NAMALWA (cell line): Measurements from ENCODE around the gene CDH4.

Experiments
- DNase-seq: peaks from one replicate; pipeline ENCODE4 v3.0.0-alpha.2; 2015; ENCODE audit warnings: low spot score

CDH4 gene

DNA sequence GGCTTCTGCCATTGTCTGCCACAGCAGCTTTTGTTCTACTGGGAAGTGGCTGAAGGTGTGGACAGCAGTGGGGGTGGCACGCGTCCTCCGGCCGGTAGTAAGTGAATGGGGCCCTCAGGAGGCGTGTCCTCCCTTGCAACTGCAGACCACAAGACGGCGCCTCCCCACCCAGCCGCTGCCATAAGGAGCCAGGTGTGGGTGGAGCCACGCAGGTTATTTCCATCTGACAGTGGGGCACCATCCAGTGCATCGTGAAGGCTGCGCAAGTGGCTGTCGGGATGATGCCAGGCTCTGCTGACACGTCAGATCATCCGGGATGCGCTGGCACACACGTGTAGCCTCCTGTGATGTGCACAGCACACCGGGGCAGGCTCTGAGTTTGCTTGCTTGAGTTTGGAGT, 379.7 kb downstream of the CDH4 start:
- DNase-seq, result no peak

DNA sequence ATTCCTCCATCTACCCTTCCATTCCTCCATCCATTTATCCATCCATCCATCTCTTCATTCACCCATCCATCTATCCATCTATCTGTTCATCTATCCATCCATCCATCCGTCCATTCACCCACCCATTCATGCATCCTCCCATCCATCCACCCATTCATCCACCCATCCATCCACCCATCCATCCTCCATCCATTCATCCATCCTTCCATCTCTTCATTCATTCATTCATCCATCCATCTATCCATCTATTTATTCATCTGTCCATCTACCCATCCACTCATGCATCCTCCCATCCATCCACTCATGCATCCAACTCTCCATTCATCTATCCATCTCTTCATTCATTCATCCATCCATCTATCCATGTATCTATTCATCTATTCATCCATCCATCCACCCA, 380.9 kb downstream of the CDH4 start:
- DNase-seq, result no peak

DNA sequence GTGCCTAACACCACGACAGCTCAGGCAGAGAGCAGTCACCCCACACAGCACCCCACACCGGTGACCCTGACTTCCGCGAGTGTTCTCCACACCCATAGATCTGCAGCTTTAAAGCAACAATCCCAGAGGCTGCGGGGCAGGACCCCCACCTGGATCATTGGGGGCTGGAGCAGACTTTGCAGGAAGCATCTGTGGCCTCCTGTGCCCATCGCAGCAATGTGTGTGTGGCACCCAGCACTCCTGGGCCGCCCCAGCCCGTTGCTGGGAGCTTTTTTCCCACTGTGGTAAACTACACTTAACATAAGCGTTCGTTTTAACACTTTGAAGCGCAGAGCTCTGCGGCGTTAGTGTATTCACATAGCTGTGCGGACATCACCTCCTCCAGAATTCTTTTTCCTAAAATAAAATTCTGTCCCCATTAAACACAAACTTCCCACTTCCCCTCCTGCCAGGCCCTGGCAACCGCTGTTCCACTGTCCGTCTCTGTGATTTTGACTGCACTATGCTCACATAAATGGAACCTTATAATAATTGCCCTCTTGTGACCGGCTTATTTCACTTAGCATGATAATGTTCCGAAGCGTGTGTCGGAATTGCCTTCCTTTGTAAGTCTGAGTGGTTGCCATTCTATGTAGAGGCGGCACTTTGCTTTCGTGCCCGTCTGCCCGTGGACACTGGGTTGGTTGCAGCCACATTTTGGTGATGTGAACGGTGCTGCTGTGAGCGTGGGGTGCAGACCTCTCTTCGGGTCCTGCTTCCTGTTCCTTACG, 382.5 kb downstream of the CDH4 start:
- DNase-seq, result no peak

DNA sequence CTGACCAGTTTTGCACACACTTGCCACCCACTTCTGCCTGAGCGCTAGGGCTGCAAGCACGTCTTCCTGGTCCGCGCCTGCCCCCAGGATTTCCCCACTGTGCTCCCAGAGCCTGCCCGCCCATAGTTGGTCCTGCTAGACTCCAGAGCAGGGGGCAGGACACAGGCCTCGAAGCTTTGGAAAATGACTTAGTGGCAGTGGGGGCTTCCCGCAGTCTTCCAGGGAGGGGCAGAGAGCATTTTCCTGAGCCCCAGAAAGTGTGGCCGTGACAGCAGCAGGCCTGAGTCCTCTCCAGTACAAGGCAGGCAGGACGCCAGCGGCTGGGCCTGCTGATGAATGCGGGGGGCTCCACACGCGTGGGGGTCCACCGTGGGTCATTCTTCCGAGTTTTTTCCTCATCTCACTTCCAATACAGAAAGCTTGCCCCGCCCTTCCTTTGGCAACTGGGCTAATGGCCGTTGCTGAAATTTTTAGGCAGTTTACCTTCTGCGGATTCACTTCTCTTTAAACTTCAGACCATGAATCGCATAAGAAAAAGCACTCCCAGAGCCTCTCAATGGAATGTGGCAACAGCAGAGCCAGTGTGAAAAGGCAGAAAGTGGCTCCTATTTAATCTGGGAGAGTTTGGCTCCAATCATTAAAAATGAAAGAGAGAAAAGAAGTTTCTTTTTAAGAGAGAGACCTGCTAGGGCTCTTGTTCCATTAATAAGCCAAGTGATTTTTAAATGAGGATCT, 383.8 kb downstream of the CDH4 start:
- DNase-seq, result no peak

DNA sequence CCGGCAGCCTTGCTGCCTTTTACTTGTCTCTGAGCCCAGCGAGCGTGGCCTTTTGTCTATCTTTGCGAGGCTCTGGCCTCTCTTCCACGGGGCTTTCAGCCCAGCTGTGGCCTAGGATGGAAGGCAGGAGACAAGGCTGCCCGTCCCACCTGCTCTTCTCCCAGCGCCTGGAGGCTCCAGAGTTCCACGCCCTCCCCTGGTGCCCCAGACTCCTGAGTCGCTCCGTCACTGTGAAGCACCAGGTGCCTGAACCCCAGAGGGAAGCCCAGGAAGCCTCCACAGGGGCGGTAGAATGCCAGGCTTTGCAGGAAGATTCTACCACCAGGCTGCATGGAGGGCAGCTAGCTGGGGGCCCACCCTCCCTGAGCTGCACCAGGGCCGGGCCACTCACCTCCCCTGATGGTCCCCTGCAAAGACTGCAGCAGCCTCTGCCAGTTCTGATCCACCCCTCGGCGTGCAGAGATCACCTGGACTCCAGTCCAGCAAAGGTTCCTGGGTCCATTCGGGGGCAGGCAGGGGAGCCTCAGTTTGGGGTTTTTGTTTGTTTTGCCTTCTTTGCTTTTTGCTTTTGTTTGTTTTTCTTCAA, 384.6 kb downstream of the CDH4 start:
- DNase-seq, result no peak

DNA sequence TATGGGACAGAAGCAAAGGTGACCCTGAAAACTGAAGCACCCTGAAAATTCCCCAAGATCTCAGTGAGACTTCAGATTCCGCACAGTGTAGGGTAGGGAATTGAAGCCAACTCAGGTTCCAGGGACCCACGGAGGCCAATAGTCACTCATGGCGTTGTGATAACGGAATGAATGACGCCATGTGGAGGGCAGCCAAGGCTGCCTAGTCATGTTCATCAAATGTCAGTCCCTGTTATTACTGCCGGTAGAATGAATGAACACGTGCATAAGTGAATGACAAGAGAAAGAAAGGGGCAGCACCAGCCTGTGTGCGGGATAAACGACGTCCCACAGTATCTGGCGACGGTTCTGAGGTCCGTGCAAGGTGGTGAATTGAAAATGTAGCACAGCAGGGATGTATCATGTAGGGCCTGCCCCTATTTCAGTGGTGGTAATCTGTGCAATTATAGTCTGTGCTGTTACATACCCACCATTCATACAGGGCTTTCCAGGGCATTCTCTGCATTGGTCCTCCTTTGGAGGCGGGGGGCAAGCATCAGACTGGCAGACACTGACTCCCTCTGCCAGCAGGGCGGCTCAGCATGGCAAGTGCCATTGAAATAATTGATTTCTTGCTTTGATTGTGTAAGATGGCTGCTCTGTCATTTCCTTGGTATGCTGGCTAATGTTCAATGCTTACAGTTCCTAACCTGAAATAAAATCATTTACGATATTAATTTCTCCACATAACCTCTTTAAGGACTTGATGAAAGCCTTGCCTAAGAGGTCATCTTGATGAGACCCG, 386.9 kb downstream of the CDH4 start:
- no peak for DNase-seq

DNA sequence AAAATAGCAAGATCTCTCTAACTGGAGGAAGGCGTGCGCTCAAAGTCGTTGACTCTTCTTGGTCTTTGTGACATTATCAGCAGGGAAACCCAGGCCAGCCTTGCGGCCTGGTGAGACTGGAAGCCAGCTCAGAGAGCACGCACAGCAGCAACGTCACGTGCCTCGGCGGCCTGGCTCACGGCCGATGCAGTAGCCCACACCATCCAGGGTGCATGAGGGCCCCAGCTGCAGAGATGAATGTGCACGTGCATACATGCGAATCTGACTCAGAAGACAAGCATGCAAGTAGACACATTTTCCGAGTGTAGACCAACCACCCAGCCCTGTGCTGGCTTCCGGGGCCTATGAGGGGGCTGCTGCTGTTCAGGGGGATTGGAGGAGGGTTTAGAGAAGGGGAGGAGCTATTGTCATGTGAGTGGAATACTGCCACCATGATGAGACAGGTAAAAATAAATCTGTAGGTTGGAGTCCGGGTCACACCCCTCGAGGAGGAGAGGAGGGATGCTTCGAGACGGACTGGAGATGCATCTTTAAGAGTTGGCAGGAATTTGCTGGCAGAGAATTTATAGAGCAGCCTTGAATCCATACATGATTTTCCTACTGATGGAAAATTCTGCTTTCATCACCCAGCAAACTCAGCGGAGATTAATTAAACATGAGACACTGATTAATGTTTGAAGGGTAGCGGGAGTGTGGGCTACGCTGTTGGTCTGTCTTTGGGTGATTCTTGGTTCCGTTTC, 388.2 kb downstream of the CDH4 start:
- no peak for DNase-seq

DNA sequence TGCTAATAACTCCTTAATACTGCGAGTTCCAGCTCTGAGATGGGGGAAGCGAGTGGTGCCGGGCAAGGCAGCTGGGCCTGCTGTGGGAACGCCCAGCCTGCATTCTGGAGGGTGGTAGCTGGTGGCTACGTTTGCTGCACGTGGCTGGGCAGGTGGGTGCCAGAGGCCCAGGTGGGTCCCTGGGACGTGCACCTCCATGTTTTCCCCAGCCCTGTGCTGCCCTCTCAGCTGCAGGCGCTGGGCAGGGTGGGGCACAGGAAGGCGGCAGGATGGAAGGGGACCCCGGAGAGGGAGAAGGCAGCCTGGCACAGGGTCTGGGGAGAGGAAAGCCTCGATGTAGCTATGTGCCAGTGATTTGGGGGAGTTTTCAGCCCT, 388.8 kb downstream of the CDH4 start:
- DNase-seq, result no peak

DNA sequence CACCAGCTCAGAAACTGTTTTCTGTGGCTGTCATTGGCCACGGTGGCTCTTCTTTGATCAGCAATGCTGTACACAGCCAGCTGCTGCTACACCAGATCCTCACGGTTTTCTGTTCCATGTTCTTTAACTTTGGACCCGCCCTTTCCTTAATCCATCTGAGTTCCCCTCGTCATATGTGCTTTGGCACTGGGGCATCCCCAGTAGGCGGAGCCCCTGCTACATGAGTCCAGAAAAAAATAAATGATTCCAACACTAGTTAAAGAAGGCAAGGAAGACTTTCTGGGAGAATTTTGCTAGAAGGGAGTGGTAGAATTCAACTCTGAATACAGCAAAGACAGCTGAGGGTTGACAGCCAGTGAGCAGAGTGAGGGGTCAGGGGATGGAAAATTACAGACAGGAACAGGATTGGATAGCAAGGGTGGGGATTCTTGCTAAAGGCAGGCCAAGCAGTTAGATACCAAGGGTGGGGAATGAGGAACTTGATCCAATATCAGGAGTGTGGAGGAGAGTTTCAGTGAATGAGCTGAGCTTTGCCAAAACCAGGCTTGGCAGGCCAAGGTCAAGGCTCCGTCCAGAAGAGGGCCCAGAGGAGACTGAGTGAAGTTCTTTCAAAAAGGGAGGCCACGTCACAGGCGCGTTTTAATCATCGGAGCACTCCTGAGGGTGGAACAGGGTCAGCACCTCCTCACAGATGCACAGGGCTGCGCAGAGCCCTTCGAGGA, 391.8 kb downstream of the CDH4 start:
- no peak for DNase-seq

DNA sequence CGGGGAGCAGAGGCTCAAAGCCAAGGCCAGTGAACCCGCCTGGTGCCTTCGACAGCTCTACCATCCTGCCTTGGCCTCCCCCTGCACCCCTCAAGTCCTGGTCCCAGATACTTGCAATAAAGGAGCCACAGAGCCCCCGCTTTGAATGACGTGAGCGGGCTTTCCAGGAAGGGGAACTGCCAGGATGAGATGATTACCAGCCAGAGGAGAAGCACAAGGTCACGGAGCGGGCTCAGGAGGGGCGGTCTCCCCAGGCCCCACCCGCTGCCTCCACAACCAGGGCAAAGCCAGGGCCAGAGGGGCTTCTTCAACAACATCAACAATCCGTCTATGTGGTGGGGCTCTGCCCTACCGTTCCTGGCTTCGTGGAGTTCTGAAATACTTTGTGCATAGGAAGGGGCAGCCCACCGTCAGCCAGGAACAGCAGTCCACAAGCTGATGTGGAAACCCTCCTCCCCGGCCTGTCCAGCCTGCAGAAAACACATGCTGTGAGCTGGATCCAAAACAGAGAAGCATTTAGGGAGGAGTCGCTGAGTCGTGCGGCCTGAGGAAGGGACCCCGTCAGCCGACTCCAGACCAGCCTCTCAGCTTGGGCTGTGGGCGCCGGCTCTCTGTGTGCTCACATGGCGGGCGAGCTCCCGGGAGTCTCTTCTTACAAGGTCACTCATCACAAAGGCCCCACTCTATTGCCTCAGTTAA, 392.5 kb downstream of the CDH4 start:
- no peak for DNase-seq

DNA sequence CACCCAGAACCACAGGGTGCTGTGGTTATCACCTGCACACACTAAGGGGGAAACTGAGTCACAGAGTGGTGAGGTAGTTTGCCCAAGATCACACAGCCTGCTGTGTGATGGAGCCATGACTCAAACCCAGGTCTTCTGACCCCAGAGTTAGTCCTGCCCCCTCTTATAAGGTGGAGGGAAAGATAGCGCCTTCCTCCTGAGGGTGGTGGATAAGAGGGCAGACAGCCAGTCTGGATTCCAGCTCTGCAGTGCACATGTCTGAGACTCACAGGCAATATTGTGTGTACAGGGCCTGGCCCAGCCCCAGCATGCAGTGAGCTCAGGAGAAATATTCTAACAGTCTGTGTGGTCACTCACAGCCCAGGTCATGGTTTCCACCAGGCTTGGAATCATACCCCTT, 393.7 kb downstream of the CDH4 start:
- DNase-seq, result no peak

DNA sequence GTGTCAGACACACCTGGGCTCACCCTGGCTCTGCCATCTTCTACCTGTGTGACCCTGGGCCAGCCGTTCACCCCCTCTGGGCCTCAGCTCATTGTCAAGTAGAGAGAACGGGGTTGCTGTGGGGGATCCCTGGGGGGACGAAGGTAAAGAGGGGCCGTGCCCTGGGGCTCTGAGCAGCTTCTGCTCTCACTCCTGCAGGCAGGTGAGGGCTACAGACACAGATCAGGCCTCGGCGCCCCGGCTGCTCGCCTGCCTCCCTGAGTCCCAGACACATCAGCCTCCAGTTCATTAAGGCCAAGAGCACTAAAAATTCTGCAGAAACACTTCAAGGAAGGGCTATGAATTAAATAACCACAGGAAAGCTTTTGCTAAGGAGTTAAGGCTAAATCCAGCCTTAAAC, 394.4 kb downstream of the CDH4 start:
- no peak for DNase-seq

DNA sequence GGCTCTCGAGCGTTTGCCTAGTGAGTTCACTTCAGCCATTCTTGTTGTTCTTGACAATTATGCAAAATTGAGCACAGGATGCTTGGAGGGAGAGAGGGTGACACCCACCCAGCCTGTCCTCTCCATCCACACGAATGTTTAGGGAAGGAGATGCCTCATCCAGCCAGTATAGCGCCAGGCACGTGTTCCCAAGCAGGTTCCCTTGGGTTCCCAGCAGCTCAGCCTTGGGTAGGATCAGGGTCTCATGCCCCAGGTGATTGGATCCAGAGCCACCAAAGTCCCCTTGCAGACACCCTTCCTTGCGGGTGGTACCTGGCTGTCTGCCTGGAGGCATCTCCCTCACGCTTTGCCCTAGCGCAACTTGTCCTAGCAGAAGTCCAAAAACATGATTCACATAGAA, 394.9 kb downstream of the CDH4 start:
- DNase-seq, result no peak

DNA sequence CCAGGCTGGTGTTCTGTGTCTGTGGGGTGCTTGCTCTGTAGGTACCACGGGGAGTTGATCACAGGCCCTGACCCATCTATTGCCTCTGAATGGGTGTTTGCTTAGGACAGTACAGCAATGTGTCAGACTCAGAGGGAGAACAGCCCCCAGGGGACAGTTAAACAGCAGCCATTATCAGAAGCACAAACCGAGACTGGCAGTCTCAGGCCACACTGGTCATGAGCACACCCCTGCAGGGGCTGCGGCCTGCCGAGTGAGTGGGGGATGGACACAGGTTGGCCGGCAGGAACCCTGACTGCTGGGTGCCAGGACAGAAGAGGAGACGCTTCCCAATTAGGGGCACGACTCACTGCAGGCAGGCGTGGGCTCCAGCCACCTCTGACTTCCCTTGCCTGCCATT, 395.6 kb downstream of the CDH4 start:
- no peak for DNase-seq

DNA sequence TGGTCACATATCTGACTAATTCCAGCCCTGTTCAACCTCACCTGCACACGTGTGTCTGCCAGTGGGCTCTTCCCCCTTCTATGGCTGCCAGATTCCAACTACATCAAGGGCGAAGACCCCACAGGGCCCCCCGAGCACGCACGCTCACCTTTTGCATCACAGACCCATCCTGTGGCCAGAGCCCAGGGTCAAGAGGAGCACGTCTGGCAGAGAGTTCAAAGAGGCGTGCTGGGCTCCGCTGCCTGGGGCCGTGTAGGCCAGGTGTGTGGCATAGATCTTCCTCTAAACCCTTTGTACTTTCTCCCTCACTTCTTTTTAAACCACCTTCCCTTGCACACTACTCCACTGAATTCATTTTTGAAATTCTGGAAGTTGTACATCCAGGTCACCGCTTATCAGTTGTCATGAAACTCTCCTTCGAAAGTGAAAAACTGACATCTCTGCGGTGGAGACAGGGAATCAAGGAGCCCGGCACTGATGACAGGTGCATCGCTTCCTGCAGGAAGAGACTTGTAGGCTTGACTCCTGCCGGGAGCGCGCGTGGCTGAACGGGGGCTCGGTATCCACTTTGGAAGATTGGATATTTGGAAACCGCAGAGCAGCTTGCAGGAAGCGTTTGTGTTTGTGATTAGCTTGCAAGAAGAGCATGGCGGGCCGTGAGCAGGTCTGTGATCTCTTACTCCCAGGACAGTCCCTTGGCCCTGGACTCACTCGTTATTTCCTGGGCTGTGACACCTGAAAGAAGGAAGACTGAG, 397.2 kb downstream of the CDH4 start:
- DNase-seq, result no peak

DNA sequence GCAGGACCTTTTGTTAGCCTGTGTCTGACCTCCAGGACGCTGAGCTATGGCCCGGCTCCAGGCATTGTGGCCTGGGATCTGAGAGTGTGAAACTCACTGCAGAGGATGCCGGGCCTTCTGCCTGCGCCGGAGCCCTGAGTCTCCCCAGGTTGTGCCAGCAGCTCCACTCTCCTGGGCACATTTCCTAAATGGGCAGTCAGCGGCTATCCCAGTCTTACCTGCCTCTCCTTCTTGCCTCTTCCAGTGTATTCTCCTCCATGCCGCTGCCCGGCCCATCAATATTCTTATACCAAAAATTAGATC, 397.8 kb downstream of the CDH4 start:
- no peak for DNase-seq

DNA sequence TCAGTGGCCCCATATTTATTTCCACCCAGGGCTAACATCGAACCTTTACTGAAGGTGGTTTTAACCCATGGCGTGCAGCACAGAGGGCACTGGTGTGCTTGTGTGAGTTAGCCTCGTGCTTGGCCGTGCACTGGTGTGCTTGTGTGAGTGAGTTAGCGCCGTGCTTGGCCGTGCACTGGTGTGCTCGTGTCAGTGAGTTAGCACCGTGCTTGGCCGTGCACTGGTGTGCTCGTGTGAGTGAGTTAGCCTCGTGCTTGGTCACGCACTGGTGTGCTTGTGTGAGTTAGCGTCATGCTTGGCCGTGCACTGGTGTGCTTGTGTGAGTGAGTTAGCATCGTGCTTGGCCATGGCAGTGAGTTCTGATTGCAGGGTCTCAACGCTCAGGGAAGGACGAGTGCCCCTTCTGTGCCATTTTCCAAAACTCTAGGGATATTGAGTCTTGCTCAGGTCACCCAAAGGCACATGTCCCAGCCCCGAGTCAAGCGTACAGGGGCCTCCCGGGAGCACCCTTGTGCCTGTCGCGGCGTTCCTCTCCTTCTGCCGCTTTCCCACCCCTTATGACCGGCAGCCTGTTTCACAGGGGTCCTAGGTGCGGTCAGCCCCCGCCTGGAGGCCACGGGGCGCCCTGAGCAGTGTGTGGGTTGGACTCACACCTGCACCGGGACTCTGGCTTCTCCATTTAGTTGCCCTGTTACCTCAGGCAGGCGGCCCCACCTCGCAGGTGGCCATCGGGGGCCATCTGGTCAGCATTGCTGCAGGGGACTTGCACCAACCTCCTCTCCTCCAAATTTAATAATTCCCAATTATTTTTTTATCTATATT, 399.1 kb downstream of the CDH4 start:
- DNase-seq, result no peak

DNA sequence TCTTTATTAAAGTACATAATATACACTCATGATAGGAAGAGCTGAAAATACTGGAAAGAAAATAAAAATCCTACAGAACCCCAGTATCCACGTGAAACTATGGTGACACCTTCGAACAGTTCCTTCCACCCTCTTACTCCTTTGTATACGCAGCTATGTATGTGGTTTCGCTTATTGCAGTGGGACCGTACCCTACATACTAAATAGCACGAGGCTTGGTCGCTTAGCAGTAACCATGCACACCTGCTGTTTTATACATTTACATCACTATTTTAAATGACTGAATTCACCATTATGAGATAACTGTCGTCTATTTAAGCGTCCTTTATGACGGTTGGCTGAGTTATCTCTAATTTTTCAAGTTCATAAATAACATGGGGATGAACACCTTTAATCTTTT, 400.1 kb downstream of the CDH4 start:
- no peak for DNase-seq

DNA sequence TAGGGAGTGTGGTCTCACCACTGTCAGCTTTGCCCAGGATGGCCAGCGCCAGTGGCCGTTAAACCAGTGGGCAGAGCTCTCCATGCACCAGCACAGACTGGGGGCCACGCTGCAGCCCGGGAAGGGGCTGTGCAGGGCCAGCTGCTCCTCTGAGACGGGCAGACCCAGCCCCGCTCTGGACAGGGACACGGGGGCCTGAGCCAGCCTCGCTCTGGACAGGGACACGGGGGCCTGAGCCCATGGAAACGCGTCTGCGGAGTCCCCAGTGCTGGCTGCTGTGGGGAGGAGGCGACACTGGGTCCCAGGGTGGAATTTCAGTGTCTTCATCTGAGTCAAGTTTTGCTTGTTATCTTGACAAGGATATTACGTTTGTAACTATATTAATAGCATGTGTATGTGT, 402.7 kb downstream of the CDH4 start:
- DNase-seq, result no peak
